Liver (tissue), 9 donors: Measurements from ENCODE around the gene MAOB. TPM values are rescaled to one million over a fixed set of nuclear protein-coding genes. Genes with fewer than 3 reads are reported as not detected.

Source experiments
- DNase-seq: peaks from one replicate; pipeline ENCODE4 v3.0.0-alpha.2; 2017; ENCODE audit warnings: low spot score
- H3K27ac ChIP-seq, 2 donors: one replicate each; pipeline ENCODE4 v1.7.0; 2013; ENCODE audit warnings: inconsistent platforms in 2 of 2, low read length in 2 of 2, control low read depth in 1 of 2, low read depth in 1 of 2, mild to moderate bottlenecking in 1 of 2
- H3K27me3 ChIP-seq, 4 donors: one replicate each; pipeline versions ENCODE4 v1.6.1 to v1.7.0; 2013; ENCODE audit warnings: low read length in 3 of 4, inconsistent platforms in 1 of 4, mild to moderate bottlenecking in 1 of 4, moderate library complexity in 1 of 4; ENCODE audit not compliant: control insufficient read depth in 4 of 4, insufficient read depth in 4 of 4
- H3K36me3 ChIP-seq, 4 donors: one replicate each; pipeline versions ENCODE4 v1.6.1 to v1.7.0; 2013; ENCODE audit warnings: low read length in 3 of 4, mild to moderate bottlenecking in 3 of 4, low read depth in 1 of 4, moderate library complexity in 1 of 4; ENCODE audit not compliant: control insufficient read depth in 4 of 4, insufficient read depth in 3 of 4
- H3K4me1 ChIP-seq, 4 donors: one replicate each; pipeline versions ENCODE4 v1.6.1 to v1.7.0; 2013; ENCODE audit warnings: low read length in 3 of 4, mild to moderate bottlenecking in 3 of 4, moderate library complexity in 1 of 4; ENCODE audit not compliant: control insufficient read depth in 4 of 4, insufficient read depth in 4 of 4
- H3K4me3 ChIP-seq, 3 donors: one replicate each; pipeline versions ENCODE4 v1.6.1 to v1.7.0; 2013; ENCODE audit warnings: low read length in 3 of 3, control low read depth in 1 of 3, low read depth in 1 of 3, mild to moderate bottlenecking in 1 of 3
- H3K9ac ChIP-seq, 2 donors: one replicate each; pipeline ENCODE4 v1.7.0; 2013; ENCODE audit warnings: low read length in 2 of 2, mild to moderate bottlenecking in 2 of 2, moderate library complexity in 2 of 2, control low read depth in 1 of 2, low read depth in 1 of 2
- H3K9me3 ChIP-seq, 4 donors: one replicate each; pipeline versions ENCODE4 v1.6.1 to v1.7.0; 2013; ENCODE audit warnings: low read length in 3 of 4; ENCODE audit not compliant: control insufficient read depth in 4 of 4
- EGR1 ChIP-seq, 2 donors: IDR thresholded peaks; 2 replicates each; pipeline ENCODE4 v1.6.1; 2016 to 2018; ENCODE audit warnings: antibody characterized with exemption in 2 of 2, low read depth in 2 of 2
- FOXA2 ChIP-seq: IDR thresholded peaks from 2 replicates; pipeline ENCODE4 v1.6.1; 2016; ENCODE audit warnings: antibody characterized with exemption
- GABPA ChIP-seq, 2 donors: IDR thresholded peaks in 1 of 2; conservative IDR thresholded peaks in 1 of 2; 2 replicates each; pipeline ENCODE4 v1.6.1; 2016; ENCODE audit warnings: antibody characterized with exemption in 2 of 2, mild to moderate bottlenecking in 1 of 2, moderate library complexity in 1 of 2
- HNF4G ChIP-seq: IDR thresholded peaks from 2 replicates; pipeline ENCODE4 v1.6.1; 2016; ENCODE audit warnings: antibody characterized with exemption
- JUND ChIP-seq, 2 donors: IDR thresholded peaks; 2 replicates each; pipeline ENCODE4 v1.6.1; 2016; ENCODE audit warnings: antibody characterized with exemption in 2 of 2
- NR2F2 ChIP-seq: IDR thresholded peaks from 2 replicates; pipeline ENCODE4 v1.6.1; 2016; ENCODE audit warnings: antibody characterized with exemption
- RAD21 ChIP-seq, 2 donors: IDR thresholded peaks; 2 replicates each; pipeline ENCODE4 v1.6.1; 2016; ENCODE audit warnings: antibody characterized with exemption in 2 of 2, mild to moderate bottlenecking in 2 of 2
- RXRA ChIP-seq, 2 donors: IDR thresholded peaks; 2 replicates each; pipeline ENCODE4 v1.6.1; 2017 to 2018; ENCODE audit warnings: antibody characterized with exemption in 2 of 2, mild to moderate bottlenecking in 1 of 2
- SP1 ChIP-seq: IDR thresholded peaks from 2 replicates; pipeline ENCODE4 v1.6.1; 2018; ENCODE audit warnings: antibody characterized with exemption, mild to moderate bottlenecking
- TAF1 ChIP-seq: conservative IDR thresholded peaks from 2 replicates; pipeline ENCODE4 v1.6.1; 2016; ENCODE audit warnings: antibody characterized with exemption, mild to moderate bottlenecking
- YY1 ChIP-seq: IDR thresholded peaks from 2 replicates; pipeline ENCODE4 v1.6.1; 2016; ENCODE audit warnings: antibody characterized with exemption, mild to moderate bottlenecking
- WGBS: extraction: QIAGEN DNeasy Blood & Tissue Kit; methylation state at CpG from one replicate; pipeline ENCODE4 v1.1.7; 2013; 5-methylcytosine and 5-hydroxymethylcytosine counted together
- polyA plus RNA-seq, 2 donors: library from polyadenylated mRNA; stranded (reverse) in 1 of 2; unstranded in 1 of 2; fragments of 200-250 nt in 1 of 2; fragments of >200 nt in 1 of 2; fragmentation: Nextera tagmentation in 1 of 2; extraction: Ambion mirVana in 1 of 2; gene quantifications; one replicate each; pipeline versions ENCODE4 v1.2.1 to v1.2.3, GENCODE V29; 2013 to 2015
- total RNA-seq, 2 donors: library from RNA; depleted of rRNA; stranded (reverse); fragments of >200 nt; gene quantifications; one replicate each; pipeline ENCODE4 v1.2.3, GENCODE V29; 2014
- TF ChIP-seq, protein P1 (sequence below): fragments of 150-350 bp; IDR thresholded peaks from 2 replicates; pipeline ENCODE4 v1.5.1; 2017; ENCODE audit warnings: improper control_type of control experiment, low read depth, low read length; ENCODE audit not compliant: missing input control
- TF ChIP-seq, protein P2 (sequence below): IDR thresholded peaks from 2 replicates; pipeline ENCODE4 v1.6.1; 2016; ENCODE audit warnings: antibody characterized with exemption
- donor health status: healthy.
- donor health status: healthy.
- donor health status: healthy.
- donor health status: healthy.
- donor health status: healthy.

Gene MAOB
- total and polyA plus RNA-seq, 4 donors, result 34.0 to 96.3 (median 72.6) TPM

DNA sequence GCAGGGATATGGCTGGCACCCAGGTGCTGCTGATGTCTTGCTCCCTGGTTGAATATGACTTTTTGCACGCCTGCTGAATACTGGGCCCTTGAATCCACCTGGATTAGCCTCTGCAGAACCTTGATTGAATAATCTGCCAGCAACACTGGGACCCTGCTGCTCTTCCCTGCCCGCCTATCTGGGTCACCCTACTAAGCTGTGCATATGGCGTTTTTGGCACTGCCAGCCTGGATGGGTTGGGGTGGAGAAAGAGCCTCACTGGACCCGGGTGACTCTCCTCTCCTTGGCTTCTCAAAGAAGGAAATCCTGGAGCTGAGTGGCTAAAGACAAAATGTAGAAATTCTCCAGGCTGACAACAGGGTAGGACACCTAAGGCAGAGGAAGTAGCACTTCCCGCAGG is 126.2 kb downstream of the MAOB start (continued):
- TF ChIP-seq, protein P1, sequence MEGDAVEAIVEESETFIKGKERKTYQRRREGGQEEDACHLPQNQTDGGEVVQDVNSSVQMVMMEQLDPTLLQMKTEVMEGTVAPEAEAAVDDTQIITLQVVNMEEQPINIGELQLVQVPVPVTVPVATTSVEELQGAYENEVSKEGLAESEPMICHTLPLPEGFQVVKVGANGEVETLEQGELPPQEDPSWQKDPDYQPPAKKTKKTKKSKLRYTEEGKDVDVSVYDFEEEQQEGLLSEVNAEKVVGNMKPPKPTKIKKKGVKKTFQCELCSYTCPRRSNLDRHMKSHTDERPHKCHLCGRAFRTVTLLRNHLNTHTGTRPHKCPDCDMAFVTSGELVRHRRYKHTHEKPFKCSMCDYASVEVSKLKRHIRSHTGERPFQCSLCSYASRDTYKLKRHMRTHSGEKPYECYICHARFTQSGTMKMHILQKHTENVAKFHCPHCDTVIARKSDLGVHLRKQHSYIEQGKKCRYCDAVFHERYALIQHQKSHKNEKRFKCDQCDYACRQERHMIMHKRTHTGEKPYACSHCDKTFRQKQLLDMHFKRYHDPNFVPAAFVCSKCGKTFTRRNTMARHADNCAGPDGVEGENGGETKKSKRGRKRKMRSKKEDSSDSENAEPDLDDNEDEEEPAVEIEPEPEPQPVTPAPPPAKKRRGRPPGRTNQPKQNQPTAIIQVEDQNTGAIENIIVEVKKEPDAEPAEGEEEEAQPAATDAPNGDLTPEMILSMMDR, result no peak
- no peak for TF ChIP-seq RAD21 (IDR thresholded peaks at IDR 0.05)
- no peak for TF ChIP-seq TAF1
- TF ChIP-seq NR2F2, result no peak
- no peak for TF ChIP-seq HNF4G
- no peak for TF ChIP-seq GABPA (IDR thresholded peaks at IDR 0.05 in 1 of 2, conservative IDR thresholded peaks at IDR 0.05 in 1 of 2)
- no peak for TF ChIP-seq EGR1 (IDR thresholded peaks at IDR 0.05; ENCODE audit: low read depth in 2 of 2)
- TF ChIP-seq FOXA2, result no peak
- TF ChIP-seq, protein P2, sequence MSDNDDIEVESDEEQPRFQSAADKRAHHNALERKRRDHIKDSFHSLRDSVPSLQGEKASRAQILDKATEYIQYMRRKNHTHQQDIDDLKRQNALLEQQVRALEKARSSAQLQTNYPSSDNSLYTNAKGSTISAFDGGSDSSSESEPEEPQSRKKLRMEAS, result no peak
- TF ChIP-seq RXRA (IDR thresholded peaks at IDR 0.05), result no peak
- TF ChIP-seq YY1, result no peak
- TF ChIP-seq JUND (IDR thresholded peaks at IDR 0.05), result no peak
- TF ChIP-seq SP1, result no peak

GRCh38 chrX:43753637-43754036 is 128.6 kb downstream of the MAOB start:
- no peak for DNase-seq

DNA sequence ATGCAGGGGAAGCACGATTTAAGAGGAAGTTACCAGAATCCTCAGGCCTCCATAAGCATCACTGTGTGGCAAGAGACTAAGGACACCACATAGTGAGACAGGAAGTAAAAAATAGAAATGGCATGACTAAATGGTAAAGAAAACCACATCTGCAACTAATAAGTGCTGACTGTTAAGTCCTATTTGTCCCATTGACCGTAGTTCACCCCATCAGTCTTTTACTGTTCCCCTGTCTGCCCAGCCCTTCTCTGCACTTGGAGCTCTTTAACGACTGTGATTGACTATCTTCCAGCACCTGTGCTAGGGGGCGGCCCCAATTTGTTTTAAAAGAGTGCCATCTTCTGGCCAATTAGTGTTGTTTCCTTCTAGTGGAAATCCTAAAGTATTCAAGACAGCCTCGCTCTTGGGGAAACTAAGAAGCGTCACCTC is 132.0 kb downstream of the MAOB start:
- Histone ChIP-seq H3K9ac (no peak overlapping the region), H3K9me3 (no peaks in the 10 kb centered on the region), H3K4me3 (no peak overlapping the region), H3K36me3 (no peaks in the 10 kb centered on the region), H3K4me1 (peaks cover 0 to 13% (median 4%) of the 10 kb centered on the region in 4 donors), H3K27ac (no peak overlapping the region), H3K27me3 (no peaks in the 10 kb centered on the region)
- DNase-seq, result no peak
- 3% methylated on average over 6 of the region's 6 CpGs for WGBS
- TF ChIP-seq RXRA (IDR thresholded peaks at IDR 0.05) (peak in 1 of 2 donors; percentile 13), RAD21 (IDR thresholded peaks at IDR 0.05) (peak; percentile 91 to 94), GABPA (IDR thresholded peaks at IDR 0.05 in 1 of 2, conservative IDR thresholded peaks at IDR 0.05 in 1 of 2) (no peak)
- TF ChIP-seq, protein P1, result peak; percentile 58

More at GRCh38 chrX:43753637-43754036, 128.6 kb downstream of the MAOB start:
- Histone ChIP-seq H3K27ac (no peak overlapping the region), H3K9me3 (no peaks in the 10 kb centered on the region), H3K4me3 (no peak overlapping the region), H3K4me1 (peaks cover 0 to 4% (median 1%) of the 10 kb centered on the region in 4 donors), H3K9ac (no peak overlapping the region), H3K36me3 (no peaks in the 10 kb centered on the region), H3K27me3 (no peaks in the 10 kb centered on the region)
- 91% methylated on average over 3 of the region's 3 CpGs for WGBS
- TF ChIP-seq JUND (IDR thresholded peaks at IDR 0.05), result no peak
